SH-SY5Y (cell line): ENCODE data around the gene COL19A1.

Experiments used
- GATA2 ChIP-seq: IDR thresholded peaks from 2 replicates; pipeline ENCODE4 v1.6.1; 2011; ENCODE audit warnings: mild to moderate bottlenecking, low read depth, low read length
- GATA3 ChIP-seq: IDR thresholded peaks from 2 replicates; pipeline ENCODE4 v1.6.1; 2011; ENCODE audit warnings: low read depth, mild to moderate bottlenecking, low read length, moderate library complexity

GRCh38 chr6:70180183-70180900, 314.0 kb downstream of the COL19A1 start:
- TF ChIP-seq GATA3 (no peak), GATA2 (no peak)
